Measurements from ENCODE around the gene SDC4.

GRCh38 chr20:45290677-45291355 lies 57.4 kb downstream of the SDC4 start:
- TF ChIP-seq CTCF (IDR thresholded peaks at IDR 0.05) (peak; percentile 85), SMC3 (IDR thresholded peaks at IDR 0.05; ENCODE audit: low read depth, low read length) (peak; percentile 86), POLR2AphosphoS5 (IDR thresholded peaks at IDR 0.05; ENCODE audit: low read depth, low read length) (no peak), SIN3A (IDR thresholded peaks at IDR 0.05; ENCODE audit: borderline replicate concordance, low read depth, low read length) (no peak)
